GM23338 (cell line): Measurements from ENCODE around the gene SLC24A4. TPM values are rescaled to one million over a fixed set of nuclear protein-coding genes. Genes with fewer than 3 reads are reported as not detected.

Experiments
- ATAC-seq: fragments of 200-7000 bp; cut with Tn5 transposase; 3 replicates; pipeline ENCODE4 v1.9.1; 2020
- DNase-seq: peaks from one replicate; pipeline ENCODE4 v3.0.0-alpha.2; 2015; ENCODE audit warnings: low spot score
- H2AFZ ChIP-seq: fragments of 200-600 bp; sonication (generic); 2 replicates; pipeline ENCODE4 v1.8.0; 2016; ENCODE audit warnings: antibody characterized with exemption, mild to moderate bottlenecking, moderate library complexity
- H3F3A ChIP-seq: fragments of 200-600 bp; sonication (generic); replicated peaks from 2 replicates; pipeline ENCODE4 v1.8.0; 2017; ENCODE audit warnings: antibody characterized with exemption, mixed run types, low read depth
- H3K27ac ChIP-seq: fragments of 200-600 bp; sonication (generic); 2 replicates; pipeline ENCODE4 v1.6.1; 2016; ENCODE audit warnings: low read depth
- H3K27me3 ChIP-seq: fragments of 200-600 bp; sonication (generic); 2 replicates; pipeline ENCODE4 v1.8.0; 2016; ENCODE audit warnings: mild to moderate bottlenecking, mixed run types, moderate library complexity; ENCODE audit not compliant: insufficient read depth
- H3K36me3 ChIP-seq: fragments of 200-600 bp; sonication (generic); 2 replicates; pipeline ENCODE4 v1.8.0; 2016; ENCODE audit warnings: mild to moderate bottlenecking; ENCODE audit not compliant: insufficient read depth
- H3K4me1 ChIP-seq: fragments of 200-600 bp; sonication (generic); 2 replicates; pipeline ENCODE4 v1.8.0; 2016; ENCODE audit warnings: mild to moderate bottlenecking, moderate library complexity; ENCODE audit not compliant: insufficient read depth
- H3K4me2 ChIP-seq: fragments of 200-600 bp; sonication (generic); 2 replicates; pipeline ENCODE4 v1.7.1; 2017; ENCODE audit warnings: mixed run types
- H3K4me3 ChIP-seq: fragments of 200-600 bp; sonication (generic); 2 replicates; pipeline ENCODE4 v1.6.1; 2016; ENCODE audit warnings: mixed run types
- H3K79me2 ChIP-seq: fragments of 200-600 bp; sonication (generic); replicated peaks from 2 replicates; pipeline ENCODE4 v1.8.0; 2017; ENCODE audit warnings: mild to moderate bottlenecking; ENCODE audit not compliant: insufficient read depth
- H3K9me2 ChIP-seq: fragments of 200-600 bp; sonication (generic); 2 replicates; pipeline ENCODE4 v1.8.0; 2017; ENCODE audit not compliant: insufficient read depth
- H4K20me1 ChIP-seq: fragments of 200-600 bp; sonication (generic); replicated peaks from 2 replicates; pipeline ENCODE4 v1.8.0; 2017; ENCODE audit warnings: mild to moderate bottlenecking; ENCODE audit not compliant: insufficient read depth
- H3K27ac Mint-ChIP-seq: 2 replicates; pipeline ENCODE4 v1.8.0; 2020; ENCODE audit warnings: inconsistent platforms, mild to moderate bottlenecking, moderate library complexity, mixed read lengths
- H3K27me3 Mint-ChIP-seq: 3 replicates; pipeline ENCODE4 v1.8.0; 2022; ENCODE audit warnings: low read depth, mild to moderate bottlenecking, moderate library complexity, mixed read lengths, inconsistent platforms; ENCODE audit not compliant: insufficient read depth, poor library complexity
- H3K36me3 Mint-ChIP-seq: 3 replicates; pipeline ENCODE4 v1.8.0; 2021; ENCODE audit warnings: low read depth, mild to moderate bottlenecking, inconsistent platforms, moderate library complexity, mixed read lengths
- H3K4me1 Mint-ChIP-seq: 3 replicates; pipeline ENCODE4 v1.8.0; 2020; ENCODE audit warnings: mild to moderate bottlenecking, inconsistent platforms, mixed read lengths
- H3K4me3 Mint-ChIP-seq: 3 replicates; pipeline ENCODE4 v1.8.0; 2021; ENCODE audit warnings: moderate library complexity, mild to moderate bottlenecking, inconsistent platforms, mixed read lengths
- H3K9me3 Mint-ChIP-seq: 3 replicates; pipeline ENCODE4 v1.8.0; 2020; ENCODE audit warnings: moderate library complexity, mild to moderate bottlenecking, inconsistent platforms, mixed read lengths
- CTCF ChIP-seq, 2 experiments: fragments of 200-600 bp in 1 of 2; sonication (generic) in 1 of 2; conservative IDR thresholded peaks; 2 replicates each; pipeline versions ENCODE4 v1.5.1 to v1.6.1; 2016 to 2017; ENCODE audit warnings: antibody characterized with exemption in 2 of 2, low read depth in 2 of 2, mild to moderate bottlenecking in 2 of 2, moderate library complexity in 1 of 2
- EZH2 ChIP-seq: fragments of 200-600 bp; sonication (generic); IDR thresholded peaks from one replicate; pipeline ENCODE4 v1.8.0; 2017; ENCODE audit warnings: antibody characterized with exemption, mild to moderate bottlenecking, low read depth; ENCODE audit not compliant: unreplicated experiment
- NANOG ChIP-seq: IDR thresholded peaks from 2 replicates; pipeline ENCODE4 v1.6.1; 2016; ENCODE audit warnings: antibody characterized with exemption, borderline replicate concordance
- POLR2AphosphoS5 ChIP-seq: IDR thresholded peaks from 2 replicates; pipeline ENCODE4 v1.6.1; 2016; ENCODE audit warnings: antibody characterized with exemption, low read depth
- REST ChIP-seq: IDR thresholded peaks from one replicate; pipeline ENCODE4 v1.6.1; 2018; ENCODE audit warnings: antibody characterized with exemption; ENCODE audit not compliant: unreplicated experiment
- STAT1 ChIP-seq: IDR thresholded peaks from one replicate; pipeline ENCODE4 v1.6.1; 2016; ENCODE audit warnings: antibody characterized with exemption; ENCODE audit not compliant: unreplicated experiment
- ZNF114 ChIP-seq: fragments of 250-450 bp; sonication (Bioruptor Pico); IDR thresholded peaks from 2 replicates; pipeline ENCODE4 v1.5.0; 2020; ENCODE audit warnings: mild to moderate bottlenecking, moderate library complexity
- ZNF331 ChIP-seq: fragments of 250-450 bp; sonication (Bioruptor Pico); IDR thresholded peaks from 2 replicates; pipeline ENCODE4 v1.5.0; 2020; ENCODE audit warnings: low read depth, mild to moderate bottlenecking, moderate library complexity
- polyA plus RNA-seq: library from polyadenylated mRNA; unstranded; fragments of >200 nt; fragmentation: Nextera tagmentation; extraction: Ambion mirVana; gene quantifications from 2 replicates; pipeline ENCODE4 v1.2.1, GENCODE V29; 2016
- total RNA-seq: library from RNA; depleted of rRNA; stranded (reverse); fragments of >200 nt; shearing (Covaris generic); gene quantifications from 2 replicates; pipeline ENCODE4 v1.2.3, GENCODE V29; 2014

The SLC24A4 gene
- total and polyA plus RNA-seq, 2 experiments from 2014 or later, result 0.06 to 0.38 TPM

- no peaks in the 10 kb centered on the region for H3K9me3 Mint-ChIP-seq
- Histone ChIP-seq H4K20me1 (no peaks in the 10 kb centered on the region), H3K4me1 (no peaks in the 10 kb centered on the region), H3K4me2 (no peak overlapping the region), H3K36me3 (no peaks in the 10 kb centered on the region), H2AFZ (peak overlapping the region; percentile 78), H3K4me3 (no peak overlapping the region), H3F3A (no peaks in the 10 kb centered on the region), H3K27me3 (no peaks in the 10 kb centered on the region), H3K79me2 (no peaks in the 10 kb centered on the region), H3K27ac (no peak overlapping the region), H3K9me2 (no peaks in the 10 kb centered on the region)
- H3K4me3 Mint-ChIP-seq, result no peak overlapping the region
- TF ChIP-seq ZNF114 (no peak), POLR2AphosphoS5 (no peak), ZNF331 (no peak)
- peaks cover 2% of the 10 kb centered on the region; the same call in 2 of the 3 replicates for H3K4me1 Mint-ChIP-seq
- ATAC-seq, result no peak
- H3K27me3 Mint-ChIP-seq, result no peaks in the 10 kb centered on the region
- no peaks in the 10 kb centered on the region for H3K36me3 Mint-ChIP-seq
- H3K27ac Mint-ChIP-seq, result peak overlapping the region; percentile 11; the same call in 1 of the 2 replicates
- DNase-seq, result no peak
These were observed 136.3 kb downstream of the SLC24A4 start for GRCh38 chr14:92459030-92459949.

GRCh38 chr14:92459950-92460421, 137.0 kb downstream of the SLC24A4 start:
- no peak overlapping the region for H3K27ac ChIP-seq
- no peak overlapping the region; the same call in 1 of the 2 replicates for H3K27ac Mint-ChIP-seq
- no peaks in the 10 kb centered on the region for H3K9me3 Mint-ChIP-seq
- no peak overlapping the region for H3K4me3 ChIP-seq
- peaks cover 2% of the 10 kb centered on the region; the same call in 2 of the 3 replicates for H3K4me1 Mint-ChIP-seq
- no peaks in the 10 kb centered on the region for H4K20me1 ChIP-seq
- H3K4me1 ChIP-seq, result no peaks in the 10 kb centered on the region
- no peak overlapping the region for H3K4me2 ChIP-seq
- no peaks in the 10 kb centered on the region for H3K27me3 Mint-ChIP-seq
- no peak for TF ChIP-seq EZH2
- TF ChIP-seq CTCF (conservative IDR thresholded peaks at IDR 0.05; ENCODE audit: low read depth in 2 of 2), result peak; percentile 17 to 37
- H3K79me2 ChIP-seq, result no peaks in the 10 kb centered on the region
- H3F3A ChIP-seq, result no peaks in the 10 kb centered on the region
- peak overlapping the region; percentile 78 for H2AFZ ChIP-seq
- H3K9me2 ChIP-seq, result no peaks in the 10 kb centered on the region
- no peaks in the 10 kb centered on the region for H3K27me3 ChIP-seq
- H3K36me3 ChIP-seq, result no peaks in the 10 kb centered on the region
- no peaks in the 10 kb centered on the region for H3K36me3 Mint-ChIP-seq
- no peak overlapping the region for H3K4me3 Mint-ChIP-seq
- no peak for DNase-seq
- peak; percentile 13; the same call in 2 of the 3 replicates for ATAC-seq

- no peaks in the 10 kb centered on the region for H3K27me3 Mint-ChIP-seq
- Histone ChIP-seq H3K79me2 (no peaks in the 10 kb centered on the region), H3K4me2 (no peak overlapping the region), H3K27me3 (no peaks in the 10 kb centered on the region), H3K9me2 (no peaks in the 10 kb centered on the region), H3F3A (no peaks in the 10 kb centered on the region), H2AFZ (no peak overlapping the region), H3K4me3 (no peak overlapping the region), H3K27ac (no peak overlapping the region), H3K4me1 (no peaks in the 10 kb centered on the region), H3K36me3 (no peaks in the 10 kb centered on the region), H4K20me1 (no peaks in the 10 kb centered on the region)
- no peak overlapping the region for H3K4me3 Mint-ChIP-seq
- H3K9me3 Mint-ChIP-seq, result no peaks in the 10 kb centered on the region
- no peak for DNase-seq
- no peaks in the 10 kb centered on the region for H3K36me3 Mint-ChIP-seq
- H3K27ac Mint-ChIP-seq, result peak overlapping the region; percentile 48; the same call in 1 of the 2 replicates
- no peak for ATAC-seq
- H3K4me1 Mint-ChIP-seq, result peaks cover 2% of the 10 kb centered on the region
- no peak for TF ChIP-seq STAT1
- TF ChIP-seq REST, result no peak
- no peak for TF ChIP-seq ZNF114
- TF ChIP-seq CTCF (conservative IDR thresholded peaks at IDR 0.05; ENCODE audit: low read depth in 2 of 2), result no peak
- no peak for TF ChIP-seq EZH2
- TF ChIP-seq NANOG, result no peak
These were observed 137.6 kb downstream of the SLC24A4 start for GRCh38 chr14:92460541-92460915.
